ENCODE results near the gene DLGAP1. TPM values are rescaled to one million over a fixed set of nuclear protein-coding genes. Genes with fewer than 3 reads are reported as not detected.

Gene DLGAP1
- total and polyA plus RNA-seq, 2 donors (not counting 1 experiment from before 2014, with no cell fraction given): 0.07 to 0.61 TPM

GRCh38 chr18:4233468-4233867 is 221.6 kb downstream of the DLGAP1 start:
- H4K20me1 ChIP-seq (ENCODE audit: control insufficient read depth, insufficient read depth, low read length, poor library complexity, severe bottlenecking): no peaks in the 10 kb centered on the region
- no peaks in the 10 kb centered on the region for H3K9me3 ChIP-seq (ENCODE audit: control extremely low read depth in 1 of 3, control insufficient read depth in 2 of 3, insufficient read depth in 1 of 3, low read length in 2 of 3)
- H3K9ac ChIP-seq (ENCODE audit: low read length): no peak overlapping the region
- H3K27ac ChIP-seq (ENCODE audit: low read length in 2 of 2): no peak overlapping the region
- no peak overlapping the region for H2AFZ ChIP-seq (ENCODE audit: insufficient read depth, low read depth, low read length, poor library complexity, severe bottlenecking)
- no peak overlapping the region for H3K4me3 Mint-ChIP-seq
- H3K36me3 ChIP-seq (replicated peaks in 1 of 2; ENCODE audit: control extremely low read depth in 1 of 2, control insufficient read depth in 1 of 2, extremely low read depth in 1 of 2, insufficient read depth in 2 of 2, low read length in 1 of 2): no peaks in the 10 kb centered on the region
- H3K79me2 ChIP-seq (ENCODE audit: control insufficient read depth, insufficient read depth, low read length): no peaks in the 10 kb centered on the region
- CTCF ChIA-PET: no interaction called here
- TF ChIP-seq EZH2 (IDR thresholded peaks at IDR 0.05; ENCODE audit: borderline replicate concordance, insufficient read depth, low read depth, low read length, poor library complexity, severe bottlenecking): no peak
- no peak for TF ChIP-seq CTCF (IDR thresholded peaks at IDR 0.05)
- no peaks in the 10 kb centered on the region for H3K4me1 Mint-ChIP-seq
- H3K27ac Mint-ChIP-seq: no peak overlapping the region
- no peaks in the 10 kb centered on the region for H3K9me3 Mint-ChIP-seq (ENCODE audit: insufficient read depth)
- intact Hi-C loops (cut with micrococcal nuclease): no loop called here
- POLR2A ChIA-PET: no interaction called here
- no peaks in the 10 kb centered on the region for H3K27me3 Mint-ChIP-seq
- DNase-seq (no peak), ATAC-seq (ENCODE audit: low read depth) (no peak)
- H3K27me3 ChIP-seq (replicated peaks in 1 of 4; ENCODE audit: control extremely low read depth in 1 of 4, control insufficient read depth in 3 of 4, insufficient read depth in 4 of 4, low read length in 3 of 4): no peaks in the 10 kb centered on the region
- H3K4me2 ChIP-seq (replicated peaks; ENCODE audit: low read depth, low read length, poor library complexity, severe bottlenecking): no peak overlapping the region
- WGBS (ENCODE audit: insufficient coverage): no CpG with 5 or more reads among the region's 3 CpGs
- no peak overlapping the region for H3K4me3 ChIP-seq (ENCODE audit: control extremely low read depth in 1 of 5, extremely low read depth in 1 of 5, insufficient read depth in 1 of 5, low read depth in 2 of 5, low read length in 4 of 5)
- no peaks in the 10 kb centered on the region for H3K4me1 ChIP-seq (ENCODE audit: control insufficient read depth in 2 of 2, insufficient read depth in 2 of 2, low read length in 2 of 2)

- no peak for DNase-seq
- 10% methylated on average over 2 of the region's 2 CpGs for WGBS (ENCODE audit: insufficient coverage)
Measured at GRCh38 chr18:4232656-4233055, 222.5 kb downstream of the DLGAP1 start.

More at GRCh38 chr18:4232656-4233055, 222.5 kb downstream of the DLGAP1 start:
- Histone ChIP-seq H3K9me3 (ENCODE audit: control extremely low read depth in 1 of 3, control insufficient read depth in 2 of 3, insufficient read depth in 1 of 3, low read length in 2 of 3) (no peaks in the 10 kb centered on the region), H3K27ac (ENCODE audit: low read length in 2 of 2) (no peak overlapping the region), H3K4me2 (replicated peaks; ENCODE audit: low read depth, low read length, poor library complexity, severe bottlenecking) (no peak overlapping the region), H3K4me3 (ENCODE audit: control extremely low read depth in 1 of 5, extremely low read depth in 1 of 5, insufficient read depth in 1 of 5, low read depth in 2 of 5, low read length in 4 of 5) (no peak overlapping the region), H3K79me2 (ENCODE audit: control insufficient read depth, insufficient read depth, low read length) (no peaks in the 10 kb centered on the region), H3K27me3 (replicated peaks in 1 of 4; ENCODE audit: control extremely low read depth in 1 of 4, control insufficient read depth in 3 of 4, insufficient read depth in 4 of 4, low read length in 3 of 4) (no peaks in the 10 kb centered on the region), H3K4me1 (ENCODE audit: control insufficient read depth in 2 of 2, insufficient read depth in 2 of 2, low read length in 2 of 2) (no peaks in the 10 kb centered on the region), H4K20me1 (ENCODE audit: control insufficient read depth, insufficient read depth, low read length, poor library complexity, severe bottlenecking) (no peaks in the 10 kb centered on the region), H2AFZ (ENCODE audit: insufficient read depth, low read depth, low read length, poor library complexity, severe bottlenecking) (no peak overlapping the region), H3K9ac (ENCODE audit: low read length) (no peak overlapping the region), H3K36me3 (replicated peaks in 1 of 2; ENCODE audit: control extremely low read depth in 1 of 2, control insufficient read depth in 1 of 2, extremely low read depth in 1 of 2, insufficient read depth in 2 of 2, low read length in 1 of 2) (no peaks in the 10 kb centered on the region)
- H3K9me3 Mint-ChIP-seq (ENCODE audit: insufficient read depth): no peaks in the 10 kb centered on the region
- TF ChIP-seq EZH2 (IDR thresholded peaks at IDR 0.05; ENCODE audit: borderline replicate concordance, insufficient read depth, low read depth, low read length, poor library complexity, severe bottlenecking) (no peak), CTCF (IDR thresholded peaks at IDR 0.05) (no peak)
- no peak for ATAC-seq (ENCODE audit: low read depth)
- H3K4me1 Mint-ChIP-seq: no peaks in the 10 kb centered on the region
- no peaks in the 10 kb centered on the region for H3K27me3 Mint-ChIP-seq
- H3K4me3 Mint-ChIP-seq: no peak overlapping the region
- POLR2A ChIA-PET: no interaction called here
- intact Hi-C loops (cut with micrococcal nuclease): no loop called here
- CTCF ChIA-PET: no interaction called here
- no peak overlapping the region for H3K27ac Mint-ChIP-seq
